GM19324 (cell line): ENCODE data around the gene INO80B.

Source experiments
- ATAC-seq: cut with Tn5 transposase; IDR thresholded peaks from one replicate; pipeline ENCODE4 v1.9.1; 2021; ENCODE audit warnings: mild to moderate bottlenecking, moderate library complexity; ENCODE audit not compliant: unreplicated experiment, low FRiP score

INO80B gene

GRCh38 chr2:74498500-74499266 is 43.8 kb downstream of the INO80B start:
- ATAC-seq: no peak

DNA sequence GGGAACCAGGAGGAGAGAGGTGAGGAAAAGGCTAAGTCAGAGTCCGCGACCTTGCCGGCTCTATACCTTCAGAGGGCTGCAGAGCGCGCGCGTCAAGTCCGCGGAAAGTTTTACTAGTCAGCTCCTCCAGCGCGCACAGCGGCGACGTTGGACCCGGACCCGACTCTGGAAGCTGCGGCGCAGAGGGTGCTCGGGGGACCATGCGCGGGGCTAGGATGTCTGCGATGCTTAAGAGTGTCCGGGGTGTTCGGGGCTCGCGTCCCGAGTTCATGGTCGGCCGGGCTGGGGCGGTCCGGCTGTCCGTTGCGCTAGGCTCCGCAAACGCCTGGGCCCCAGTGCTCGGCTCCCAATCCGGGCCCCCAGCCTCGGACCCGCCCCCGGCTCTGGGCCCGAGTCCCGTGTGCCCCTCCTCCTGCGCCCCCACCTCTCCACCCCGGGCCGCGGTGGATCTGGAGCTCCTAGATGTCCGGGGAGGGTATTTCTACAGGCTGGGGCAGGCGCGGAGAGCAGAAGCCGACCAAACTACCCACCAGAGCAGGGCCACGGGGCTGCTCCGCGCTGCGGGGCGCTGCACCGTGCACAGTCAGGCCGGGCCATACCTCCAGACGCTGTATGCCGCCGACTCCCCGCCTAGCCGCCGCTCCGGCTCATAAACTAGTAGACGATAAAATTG is 44.5 kb downstream of the INO80B start, which contains the start of gene LBX2:
Gene LBX2, minus strand, starts transcription at position 337 of the 673 bp plus-strand sequence. Its CDS starts 66 bp downstream, at position 271.
- no peak for ATAC-seq

DNA sequence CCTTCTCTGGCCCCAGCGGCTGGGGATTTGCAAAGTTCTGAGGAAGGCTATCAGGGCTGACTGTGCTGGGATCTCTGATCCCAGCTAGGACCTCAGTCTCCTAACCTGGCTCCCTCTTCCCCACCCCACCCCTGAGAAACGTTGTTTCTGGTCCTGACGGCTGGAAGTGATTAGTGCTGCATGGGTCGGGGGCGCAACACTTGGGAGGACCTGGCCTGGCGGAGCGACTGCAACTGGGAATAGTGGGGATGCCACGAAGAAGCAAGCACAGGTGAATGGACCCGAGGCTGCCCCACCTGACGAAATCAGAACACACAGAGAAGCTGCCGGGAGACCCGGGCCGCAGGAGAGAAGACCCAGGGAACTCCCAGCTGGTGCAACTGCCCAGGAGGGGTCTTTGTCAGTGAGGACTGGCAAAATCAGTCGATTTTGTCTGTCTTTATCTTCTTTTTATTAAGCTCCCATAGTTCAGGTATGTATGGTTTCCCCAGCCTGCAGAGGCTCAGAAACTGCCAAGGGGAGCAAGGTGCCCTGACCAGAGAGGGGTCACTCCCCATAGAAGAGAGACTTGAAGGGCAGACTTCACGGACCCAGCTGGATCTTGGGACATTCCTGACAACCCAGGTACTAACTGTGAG is 45.2 kb downstream of the INO80B start:
- ATAC-seq: no peak

- no peak for ATAC-seq
Observed at GRCh38 chr2:74500578-74500946, 45.7 kb downstream of the INO80B start.

DNA sequence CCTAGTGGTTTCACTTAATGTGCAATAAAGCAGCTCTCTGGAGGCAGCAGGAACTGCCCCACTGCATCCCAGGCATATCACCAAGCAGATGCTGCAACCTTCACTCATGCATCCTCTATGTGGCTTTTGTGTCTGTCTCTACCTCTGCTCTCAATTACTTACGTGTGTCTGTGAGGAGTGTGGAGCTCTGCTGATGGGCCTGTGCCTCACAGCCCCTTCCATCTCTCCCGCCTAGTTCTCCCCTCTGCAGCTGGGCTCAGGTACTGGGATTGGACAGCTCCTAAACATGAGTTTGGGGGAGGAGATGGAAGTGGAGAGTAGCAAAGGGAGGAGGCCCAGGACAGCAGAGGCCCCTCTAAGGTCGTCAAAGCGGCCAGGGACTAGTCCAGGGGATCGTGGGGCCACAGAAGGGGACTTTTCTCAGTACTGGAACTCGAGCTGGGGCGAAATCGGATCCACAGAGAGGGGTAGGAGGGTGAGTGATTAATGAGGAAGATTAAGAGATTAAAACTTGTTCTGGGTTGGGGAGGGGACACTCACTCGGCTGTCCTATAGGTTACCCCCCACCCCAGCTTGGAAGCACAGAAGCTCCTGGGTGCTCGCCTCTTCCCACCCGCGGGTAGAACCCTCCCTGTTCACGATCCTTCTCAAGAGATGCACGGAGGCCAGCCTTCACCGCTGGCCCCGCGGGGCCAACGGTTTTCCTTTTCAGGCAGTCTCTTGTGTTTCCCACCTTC is 46.6 kb downstream of the INO80B start:
- ATAC-seq: no peak

DNA sequence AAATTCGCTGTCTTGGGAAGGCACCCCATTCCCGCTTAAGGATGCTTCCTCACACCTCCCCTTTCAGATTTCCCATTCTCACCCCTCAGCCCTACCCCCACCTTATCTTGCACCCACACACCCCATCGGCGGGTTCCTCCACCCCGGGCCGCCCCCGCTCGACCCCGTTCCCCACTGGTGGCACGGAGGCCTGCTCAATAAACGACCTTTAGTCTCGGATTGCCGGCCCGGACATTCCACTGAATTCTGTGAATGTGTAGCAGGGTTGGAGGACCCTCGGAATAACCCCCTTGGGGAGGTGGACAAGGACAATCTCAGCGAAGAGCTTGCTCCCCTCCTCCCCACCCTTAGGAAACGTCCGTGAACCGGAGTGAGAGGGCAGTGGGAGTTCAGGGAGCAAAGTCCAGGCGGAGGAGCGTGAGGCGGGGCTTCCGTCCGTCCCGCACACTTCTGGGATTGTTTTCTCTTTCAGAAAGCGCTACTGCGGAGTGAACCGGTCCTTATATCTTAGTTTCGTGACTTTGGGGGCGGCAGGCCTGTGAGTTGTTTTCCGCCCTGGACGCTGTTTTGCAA is 47.3 kb downstream of the INO80B start:
- no peak for ATAC-seq

DNA sequence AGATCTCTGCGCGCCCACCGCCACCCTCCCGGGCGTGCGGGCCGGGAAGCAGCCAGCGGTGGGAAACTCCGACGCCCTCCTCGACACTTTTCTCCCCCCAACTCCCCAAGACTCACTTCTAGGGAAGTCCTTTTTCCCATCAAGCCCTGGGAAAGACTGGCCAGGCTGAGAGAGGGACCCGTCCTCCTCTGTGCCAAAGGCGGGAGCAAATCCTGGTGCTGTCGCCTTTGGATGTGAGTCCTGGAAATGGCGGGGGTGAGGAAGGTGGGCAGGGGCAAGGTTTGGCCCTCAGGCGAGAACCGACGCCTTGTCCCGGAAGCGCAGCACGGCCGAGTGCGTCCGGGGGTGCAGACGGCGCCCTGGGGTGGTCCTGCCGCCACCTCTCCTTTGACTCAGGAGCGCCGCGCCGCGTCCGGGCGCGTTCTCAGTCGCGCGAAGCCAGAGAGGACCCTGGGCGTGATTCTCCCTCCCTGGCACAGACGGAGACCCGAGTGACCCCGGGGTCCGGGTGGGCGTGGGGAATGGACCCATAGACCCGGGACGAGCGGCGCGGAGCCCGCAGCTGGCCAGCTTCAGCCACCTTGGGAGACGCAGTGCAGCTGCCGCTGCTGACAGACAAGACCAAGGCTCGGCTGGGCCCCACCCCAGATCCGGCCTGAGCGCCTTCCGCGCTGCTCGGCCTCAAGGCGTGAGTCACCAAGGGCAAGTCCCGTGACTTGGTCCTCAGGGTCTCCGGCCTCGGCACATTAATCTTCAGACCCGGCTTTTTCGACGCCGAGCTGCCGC is 48.0 kb downstream of the INO80B start:
- no peak for ATAC-seq

GRCh38 chr2:74503506-74504475 is 48.9 kb downstream of the INO80B start:
- ATAC-seq: no peak

DNA sequence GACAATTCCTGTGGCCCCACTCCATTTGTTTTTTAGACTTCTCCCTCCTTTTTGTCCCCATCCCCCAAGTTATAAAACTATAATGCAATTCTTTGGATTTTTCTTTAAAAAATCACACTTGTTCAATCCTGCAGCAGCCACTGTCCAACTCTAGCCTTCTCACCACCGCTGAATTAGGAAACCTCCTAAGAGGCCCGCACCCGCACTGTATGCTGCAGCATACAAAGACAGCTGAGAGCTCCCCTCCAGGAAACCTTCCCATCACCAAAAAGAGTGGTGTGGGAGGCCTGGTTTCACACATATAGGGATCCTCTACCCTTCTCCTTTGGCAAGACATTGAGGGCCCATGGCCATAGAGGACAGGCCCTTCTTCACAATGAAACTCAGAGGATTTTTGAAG is 49.7 kb downstream of the INO80B start:
- ATAC-seq: no peak

- no peak for ATAC-seq
Observed at GRCh38 chr2:74505448-74506246, 50.8 kb downstream of the INO80B start.

GRCh38 chr2:74507145-74507925 is 52.4 kb downstream of the INO80B start, which contains the start of gene PCGF1:
Gene PCGF1, minus strand, starts transcription at chr2:74507695. Its CDS starts 27 bp downstream, at chr2:74507668.
- peak; percentile 93 for ATAC-seq
